Measurements from ENCODE around the gene SCAF1. TPM values are rescaled to one million over a fixed set of nuclear protein-coding genes. Genes with fewer than 3 reads are reported as not detected.

The SCAF1 gene
- total and polyA plus RNA-seq, 9 of the 15 experiments (the other 6 are each of a cell fraction or from before 2014, with no cell fraction given) = 0.20 to 79.0 (median 4.9) TPM

DNA sequence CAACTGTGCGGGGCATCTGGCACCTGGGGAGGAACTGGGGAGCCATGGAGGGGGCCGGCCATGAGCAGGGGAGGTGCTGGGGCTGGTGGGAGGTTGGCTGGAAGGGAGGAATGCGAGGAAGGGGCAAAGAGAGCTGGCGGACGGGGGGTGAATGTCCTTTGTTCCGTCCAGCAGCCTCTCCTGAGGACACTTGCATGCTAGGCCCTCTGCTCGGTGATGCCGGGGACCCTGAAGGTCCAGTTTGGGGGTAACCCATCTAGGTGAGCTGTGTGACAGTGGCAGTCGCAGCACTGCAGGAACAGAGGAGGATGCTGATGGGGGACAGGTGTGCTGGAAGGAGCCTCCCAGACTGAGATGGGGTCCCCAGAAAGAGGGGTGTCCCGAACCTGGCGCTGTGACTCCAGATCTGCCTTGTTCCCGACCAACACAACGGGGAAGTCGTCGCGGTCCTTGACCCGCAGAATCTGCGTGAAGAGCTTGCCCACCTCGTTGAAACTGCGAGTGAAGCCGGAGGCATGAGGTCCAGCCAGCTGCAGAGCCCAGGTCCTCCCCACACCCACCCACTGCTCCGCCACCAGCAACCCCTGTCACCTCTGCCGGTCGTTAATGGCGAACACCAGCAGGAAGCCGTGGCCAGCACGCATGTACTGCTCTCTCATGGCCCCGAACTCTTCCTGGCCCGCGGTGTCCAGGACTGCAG, 5.6 kb upstream of the SCAF1 start:
- FAIRE-seq (no peak), ATAC-seq (no peak), DNase-seq (ENCODE audit: extremely low read depth in 1 of 4, low spot score in 3 of 4) (no peak)
- Histone ChIP-seq H3K4me3 (no peak overlapping the region), H3K27ac (ENCODE audit: extremely low read depth, low read depth, low read length) (no peak overlapping the region), H3K36me3 (ENCODE audit: control insufficient read depth, insufficient read depth, low read length) (no peaks in the 10 kb centered on the region), H4K20me1 (replicated peaks; ENCODE audit: control insufficient read depth, insufficient read depth, low read length) (no peaks in the 10 kb centered on the region), H3K4me2 (ENCODE audit: insufficient read depth, low read length) (no peak overlapping the region), H2AFZ (ENCODE audit: low read depth, low read length) (no peak overlapping the region), H3K79me2 (ENCODE audit: control insufficient read depth, insufficient read depth, low read length) (peaks cover 7% of the 10 kb centered on the region; the same call in 2 of the 3 replicates), H3K27me3 (ENCODE audit: control insufficient read depth in 2 of 2, insufficient read depth in 2 of 2, low read length in 2 of 2) (no peaks in the 10 kb centered on the region), H3K9me3 (replicated peaks; ENCODE audit: control insufficient read depth, insufficient read depth, low read depth, low read length) (no peaks in the 10 kb centered on the region), H3K4me1 (replicated peaks in 1 of 2; ENCODE audit: control insufficient read depth in 2 of 2, insufficient read depth in 2 of 2, low read length in 2 of 2) (peaks cover 12 to 50% of the 10 kb centered on the region in 2 experiments), H3K9ac (ENCODE audit: insufficient read depth in 1 of 2, low read depth in 2 of 2, low read length in 2 of 2) (peak overlapping the region in 1 of 2 experiments; percentile 73; a peak in 2 of 4 replicates), H3K9me1 (ENCODE audit: control insufficient read depth, insufficient read depth, low read length) (no peaks in the 10 kb centered on the region)
- 71% methylated on average over 18 of the region's 30 CpGs for WGBS (ENCODE audit: insufficient coverage, low coverage, missing lambda C conversion rate)
- in situ Hi-C loops (cut with MboI) = no loop called here
- no TSS peak for BruUV-seq (replicated peaks)
- POLR2A ChIA-PET = interaction anchor here (0.6 kb wide), 1 partner anchor 40 kb away, joined by 3 read pairs; no protein-coding TSS in a partner anchor
- intact Hi-C loops (cut with micrococcal nuclease) = no loop called here
- no peak for TF ChIP-seq SAFB2 (IDR thresholded peaks at IDR 0.05; ENCODE audit: borderline replicate concordance, low read depth, low read length, severe bottlenecking)
- no peak for TF ChIP-seq ZBTB8A (IDR thresholded peaks at IDR 0.05; ENCODE audit: partially characterized antibody)
- no peak for TF ChIP-seq DMBX1 (CRISPR knock-in tag; IDR thresholded peaks at IDR 0.05; ENCODE audit: borderline replicate concordance)
- TF ChIP-seq YY1 (IDR thresholded peaks at IDR 0.05; ENCODE audit: borderline replicate concordance in 1 of 3, control insufficient read depth in 1 of 3, extremely low read depth in 1 of 3, insufficient read depth in 3 of 3, insufficient read length in 1 of 3, insufficient replicate concordance in 2 of 3, low read depth in 1 of 3, low read length in 2 of 3) = peak in 1 of 3 experiments; percentile 40
- TF ChIP-seq, protein P1, sequence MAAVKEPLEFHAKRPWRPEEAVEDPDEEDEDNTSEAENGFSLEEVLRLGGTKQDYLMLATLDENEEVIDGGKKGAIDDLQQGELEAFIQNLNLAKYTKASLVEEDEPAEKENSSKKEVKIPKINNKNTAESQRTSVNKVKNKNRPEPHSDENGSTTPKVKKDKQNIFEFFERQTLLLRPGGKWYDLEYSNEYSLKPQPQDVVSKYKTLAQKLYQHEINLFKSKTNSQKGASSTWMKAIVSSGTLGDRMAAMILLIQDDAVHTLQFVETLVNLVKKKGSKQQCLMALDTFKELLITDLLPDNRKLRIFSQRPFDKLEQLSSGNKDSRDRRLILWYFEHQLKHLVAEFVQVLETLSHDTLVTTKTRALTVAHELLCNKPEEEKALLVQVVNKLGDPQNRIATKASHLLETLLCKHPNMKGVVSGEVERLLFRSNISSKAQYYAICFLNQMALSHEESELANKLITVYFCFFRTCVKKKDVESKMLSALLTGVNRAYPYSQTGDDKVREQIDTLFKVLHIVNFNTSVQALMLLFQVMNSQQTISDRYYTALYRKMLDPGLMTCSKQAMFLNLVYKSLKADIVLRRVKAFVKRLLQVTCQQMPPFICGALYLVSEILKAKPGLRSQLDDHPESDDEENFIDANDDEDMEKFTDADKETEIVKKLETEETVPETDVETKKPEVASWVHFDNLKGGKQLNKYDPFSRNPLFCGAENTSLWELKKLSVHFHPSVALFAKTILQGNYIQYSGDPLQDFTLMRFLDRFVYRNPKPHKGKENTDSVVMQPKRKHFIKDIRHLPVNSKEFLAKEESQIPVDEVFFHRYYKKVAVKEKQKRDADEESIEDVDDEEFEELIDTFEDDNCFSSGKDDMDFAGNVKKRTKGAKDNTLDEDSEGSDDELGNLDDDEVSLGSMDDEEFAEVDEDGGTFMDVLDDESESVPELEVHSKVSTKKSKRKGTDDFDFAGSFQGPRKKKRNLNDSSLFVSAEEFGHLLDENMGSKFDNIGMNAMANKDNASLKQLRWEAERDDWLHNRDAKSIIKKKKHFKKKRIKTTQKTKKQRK (IDR thresholded peaks at IDR 0.05; ENCODE audit: borderline replicate concordance, low read depth, low read length) = no peak
- TF ChIP-seq, protein P2, sequence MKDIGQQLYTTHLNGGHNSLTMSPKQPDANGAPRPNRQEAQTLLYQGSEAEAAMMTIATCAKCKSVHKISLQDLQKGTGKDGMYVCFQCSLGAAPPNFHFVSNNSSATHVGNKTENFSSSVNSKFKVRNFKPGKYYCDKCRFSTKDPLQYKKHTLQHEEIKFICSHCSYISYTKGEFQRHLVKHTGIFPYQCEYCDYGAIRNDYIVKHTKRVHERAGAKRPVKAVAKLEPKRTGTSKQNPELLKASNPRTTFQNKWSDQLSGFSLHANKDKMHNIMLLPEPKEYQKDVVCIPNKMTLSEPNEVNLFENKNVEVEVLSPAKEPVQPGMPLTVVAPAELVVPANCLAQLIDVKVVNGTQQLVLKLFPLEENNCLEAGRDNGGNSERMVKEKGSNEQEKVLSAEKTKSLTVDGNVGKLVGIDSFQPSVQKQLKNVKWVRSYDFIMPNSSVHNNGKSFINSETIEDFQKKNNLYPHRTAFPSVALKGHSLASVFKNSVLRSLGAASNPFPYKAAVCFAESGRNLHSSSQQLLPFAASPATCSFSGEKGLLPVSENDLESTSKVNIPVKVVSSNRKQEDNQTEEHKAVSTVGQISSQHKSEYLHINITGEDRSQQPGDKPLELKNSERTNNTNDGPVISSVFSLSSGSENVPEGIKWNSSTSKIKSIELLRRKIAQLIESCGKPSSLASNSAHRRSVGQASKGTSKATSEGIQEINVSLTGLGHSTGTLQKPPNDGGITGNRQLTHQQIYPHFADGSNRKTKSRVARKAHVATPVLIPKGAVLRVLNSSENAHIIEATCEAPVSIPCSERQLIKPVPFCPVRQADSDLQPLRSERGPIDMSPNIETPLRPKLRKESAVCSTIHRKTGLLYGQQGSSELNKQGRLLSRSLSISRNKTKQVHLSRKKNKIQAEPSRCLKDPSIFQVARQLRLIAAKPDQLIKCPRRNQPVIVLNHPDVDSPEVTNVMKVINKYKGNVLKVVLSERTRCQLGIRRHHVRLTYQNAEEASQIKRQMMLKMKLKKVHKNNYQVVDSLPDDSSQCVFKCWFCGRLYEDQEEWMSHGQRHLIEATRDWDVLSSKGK (CRISPR knock-in tag; IDR thresholded peaks at IDR 0.05) = no peak
- no peak for TF ChIP-seq ZBTB1 (CRISPR knock-in tag; IDR thresholded peaks at IDR 0.05; ENCODE audit: borderline replicate concordance, low read depth)
- TF ChIP-seq POLR2G (IDR thresholded peaks at IDR 0.05; ENCODE audit: low read depth, low read length) = peak; percentile 46; the same call in 1 of the 2 replicates
- TF ChIP-seq, protein P3, sequence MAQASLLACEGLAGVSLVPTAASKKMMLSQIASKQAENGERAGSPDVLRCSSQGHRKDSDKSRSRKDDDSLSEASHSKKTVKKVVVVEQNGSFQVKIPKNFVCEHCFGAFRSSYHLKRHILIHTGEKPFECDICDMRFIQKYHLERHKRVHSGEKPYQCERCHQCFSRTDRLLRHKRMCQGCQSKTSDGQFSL (CRISPR knock-in tag; IDR thresholded peaks at IDR 0.05) = no peak
- TF ChIP-seq, protein P3 (tag; IDR thresholded peaks at IDR 0.05) = no peak
- CTCF ChIA-PET (ENCODE audit: low intra/inter-chr PET ratio) = no interaction called here

Measured in K562 (cell line).